Immature natural killer cell (primary cell): ENCODE measurements around the gene TGM2. TPM values are rescaled to one million over a fixed set of nuclear protein-coding genes. Genes with fewer than 3 reads are reported as not detected.
"Not testable (repeated sequence)": the region's sequence is repeated elsewhere in the genome, so short reads cannot be mapped to it uniquely, and the experiment has no call there.

Source experiments
- DNase-seq, 3 donors: peaks; one replicate each; pipeline ENCODE4 v3.0.0; 2022; ENCODE audit warnings: mixed read lengths in 1 of 3
- H3K27ac Mint-ChIP-seq, 6 donors: one replicate each; pipeline ENCODE4 v1.8.0; 2020; ENCODE audit warnings: mixed read lengths in 6 of 6, mild to moderate bottlenecking in 5 of 6, inconsistent platforms in 4 of 6, moderate library complexity in 3 of 6
- H3K27me3 Mint-ChIP-seq, 3 donors: one replicate each; pipeline ENCODE4 v1.8.0; 2020 to 2021; ENCODE audit warnings: low read depth in 3 of 3, mild to moderate bottlenecking in 3 of 3, mixed read lengths in 3 of 3, moderate library complexity in 3 of 3, inconsistent platforms in 1 of 3
- H3K36me3 Mint-ChIP-seq, 3 donors: one replicate each; pipeline ENCODE4 v1.8.0; 2020; ENCODE audit warnings: mixed read lengths in 3 of 3, inconsistent platforms in 2 of 3, mild to moderate bottlenecking in 2 of 3
- H3K4me1 Mint-ChIP-seq, 2 donors: one replicate each; pipeline ENCODE4 v1.8.0; 2020; ENCODE audit warnings: inconsistent platforms in 2 of 2, mild to moderate bottlenecking in 2 of 2, mixed read lengths in 2 of 2, moderate library complexity in 1 of 2
- H3K4me3 Mint-ChIP-seq, 5 donors: one replicate each; pipeline ENCODE4 v1.8.0; 2020; ENCODE audit warnings: mild to moderate bottlenecking in 5 of 5, mixed read lengths in 5 of 5, inconsistent platforms in 3 of 5, moderate library complexity in 3 of 5
- H3K9me3 Mint-ChIP-seq, 6 donors: one replicate each; pipeline ENCODE4 v1.8.0; 2020; ENCODE audit warnings: mild to moderate bottlenecking in 6 of 6, mixed read lengths in 6 of 6, inconsistent platforms in 4 of 6, moderate library complexity in 3 of 6
- polyA plus RNA-seq, 3 donors: library from polyadenylated mRNA; unstranded; fragments of 300-500 nt; fragmentation: Illumina TruSeq; gene quantifications; one replicate each; pipeline ENCODE4 v1.2.3, GENCODE V29; 2021

Gene TGM2
- polyA plus RNA-seq, 3 donors from 2014 or later: not detected

- H3K9me3 Mint-ChIP-seq: no peaks in the 10 kb centered on the region
- no peak for DNase-seq
- no peak overlapping the region for H3K27ac Mint-ChIP-seq
- peaks cover 0 to 4% (median 2%) of the 10 kb centered on the region in 3 donors for H3K27me3 Mint-ChIP-seq
- H3K36me3 Mint-ChIP-seq: peaks cover 0 to 8% (median 0%) of the 10 kb centered on the region in 3 donors
- H3K4me1 Mint-ChIP-seq: no peaks in the 10 kb centered on the region
- H3K4me3 Mint-ChIP-seq: no peak overlapping the region
Observed at GRCh38 chr20:38108438-38108985, 56.6 kb downstream of the TGM2 start.

GRCh38 chr20:38107916-38108315 is 57.2 kb downstream of the TGM2 start:
- not testable (repeated sequence) for H3K27me3 Mint-ChIP-seq, H3K4me3 Mint-ChIP-seq, H3K9me3 Mint-ChIP-seq, H3K36me3 Mint-ChIP-seq, DNase-seq, H3K27ac Mint-ChIP-seq, H3K4me1 Mint-ChIP-seq

- not testable (repeated sequence) for DNase-seq, H3K27me3 Mint-ChIP-seq, H3K27ac Mint-ChIP-seq, H3K36me3 Mint-ChIP-seq, H3K9me3 Mint-ChIP-seq, H3K4me1 Mint-ChIP-seq, H3K4me3 Mint-ChIP-seq
Observed at GRCh38 chr20:38107386-38107785, 57.7 kb downstream of the TGM2 start.

- H3K4me3 Mint-ChIP-seq: no peak overlapping the region
- DNase-seq: no peak
- no peaks in the 10 kb centered on the region for H3K4me1 Mint-ChIP-seq
- H3K27ac Mint-ChIP-seq: no peak overlapping the region
- H3K9me3 Mint-ChIP-seq: no peaks in the 10 kb centered on the region
- H3K36me3 Mint-ChIP-seq: peaks cover 0 to 8% (median 0%) of the 10 kb centered on the region in 3 donors
- peaks cover 0 to 2% (median 2%) of the 10 kb centered on the region in 3 donors for H3K27me3 Mint-ChIP-seq
Observed at GRCh38 chr20:38106461-38106860, 58.6 kb downstream of the TGM2 start.

- Mint-ChIP-seq H3K4me3 (no peak overlapping the region), H3K4me1 (no peaks in the 10 kb centered on the region), H3K27me3 (peaks cover 0 to 6% (median 2%) of the 10 kb centered on the region in 3 donors), H3K36me3 (peaks cover 0 to 12% (median 5%) of the 10 kb centered on the region in 3 donors), H3K9me3 (peaks cover 0 to 9% (median under 1%) of the 10 kb centered on the region in 6 donors), H3K27ac (no peak overlapping the region)
- no peak for DNase-seq
Observed at GRCh38 chr20:38104285-38104684, 60.8 kb downstream of the TGM2 start.

GRCh38 chr20:38102206-38102605 is 62.9 kb downstream of the TGM2 start:
- DNase-seq, H3K27ac Mint-ChIP-seq, H3K27me3 Mint-ChIP-seq, H3K4me1 Mint-ChIP-seq, H3K9me3 Mint-ChIP-seq, H3K4me3 Mint-ChIP-seq: not testable (repeated sequence)
- peaks cover 0 to 20% (median 5%) of the 10 kb centered on the region in 3 donors for H3K36me3 Mint-ChIP-seq

- H3K36me3 Mint-ChIP-seq: peaks cover 0 to 12% (median 5%) of the 10 kb centered on the region in 3 donors
- H3K4me3 Mint-ChIP-seq: no peak overlapping the region
- DNase-seq: no peak
- H3K4me1 Mint-ChIP-seq: peaks cover 13 to 15% of the 10 kb centered on the region in 2 donors
- peaks cover 0 to 5% (median 4%) of the 10 kb centered on the region in 3 donors for H3K27me3 Mint-ChIP-seq
- no peak overlapping the region for H3K27ac Mint-ChIP-seq
- peaks cover 0 to 9% (median under 1%) of the 10 kb centered on the region in 6 donors for H3K9me3 Mint-ChIP-seq
Observed at GRCh38 chr20:38098952-38099351, 66.1 kb downstream of the TGM2 start.

- Mint-ChIP-seq H3K27ac (peak overlapping the region; percentile 82 to 91 (median 90)), H3K9me3 (peaks cover 0 to 4% (median 0%) of the 10 kb centered on the region in 6 donors), H3K4me3 (no peak overlapping the region), H3K4me1 (peaks cover 42 to 46% of the 10 kb centered on the region in 2 donors), H3K27me3 (peaks cover 0 to 7% (median 1%) of the 10 kb centered on the region in 3 donors), H3K36me3 (peaks cover under 1 to 8% (median 3%) of the 10 kb centered on the region in 3 donors)
- no peak for DNase-seq
Observed at GRCh38 chr20:38095017-38095686, 69.9 kb downstream of the TGM2 start.

GRCh38 chr20:38094373-38094891 is 70.6 kb downstream of the TGM2 start:
- Mint-ChIP-seq H3K36me3 (peaks cover 0 to 8% (median 5%) of the 10 kb centered on the region in 3 donors), H3K27me3 (peaks cover 0 to 7% (median 0%) of the 10 kb centered on the region in 3 donors), H3K4me1 (peaks cover 42 to 46% of the 10 kb centered on the region in 2 donors), H3K9me3 (no peaks in the 10 kb centered on the region), H3K27ac (peak overlapping the region; percentile 82 to 91 (median 90)), H3K4me3 (peak overlapping the region; percentile 12 to 60 (median 34))
- peak; percentile 35 to 54 (median 50) for DNase-seq

- peaks cover 1 to 8% (median 6%) of the 10 kb centered on the region in 3 donors for H3K36me3 Mint-ChIP-seq
- H3K9me3 Mint-ChIP-seq: no peaks in the 10 kb centered on the region
- no peak for DNase-seq
- peak overlapping the region; percentile 82 to 91 (median 90) for H3K27ac Mint-ChIP-seq
- peaks cover 0 to 4% (median 0%) of the 10 kb centered on the region in 3 donors for H3K27me3 Mint-ChIP-seq
- peak overlapping the region in 2 of 5 donors; percentile 9 to 47 for H3K4me3 Mint-ChIP-seq
- H3K4me1 Mint-ChIP-seq: peaks cover 42 to 46% of the 10 kb centered on the region in 2 donors
Observed at GRCh38 chr20:38093641-38094077, 71.4 kb downstream of the TGM2 start.

GRCh38 chr20:38092915-38093314 is 72.2 kb downstream of the TGM2 start:
- Mint-ChIP-seq H3K27ac (peak overlapping the region; percentile 82 to 98 (median 92)), H3K4me3 (peak overlapping the region in 4 of 5 donors; percentile 41 to 76 (median 50)), H3K36me3 (peaks cover 9 to 13% (median 13%) of the 10 kb centered on the region in 3 donors), H3K4me1 (peaks cover 42 to 46% of the 10 kb centered on the region in 2 donors), H3K9me3 (no peaks in the 10 kb centered on the region), H3K27me3 (peaks cover 0 to 4% (median 0%) of the 10 kb centered on the region in 3 donors)
- DNase-seq: no peak

GRCh38 chr20:38092260-38092857 is 72.7 kb downstream of the TGM2 start:
- peak overlapping the region; percentile 30 to 76 (median 73) for H3K4me3 Mint-ChIP-seq
- no peak for DNase-seq
- H3K36me3 Mint-ChIP-seq: peaks cover 9 to 14% (median 14%) of the 10 kb centered on the region in 3 donors
- H3K27ac Mint-ChIP-seq: peak overlapping the region; percentile 88 to 98 (median 94)
- H3K9me3 Mint-ChIP-seq: no peaks in the 10 kb centered on the region
- peaks cover 42 to 46% of the 10 kb centered on the region in 2 donors for H3K4me1 Mint-ChIP-seq
- H3K27me3 Mint-ChIP-seq: peaks cover 0 to 4% (median 0%) of the 10 kb centered on the region in 3 donors

- peak; percentile 13 to 37 (median 26) for DNase-seq
- Mint-ChIP-seq H3K36me3 (peaks cover 9 to 20% (median 17%) of the 10 kb centered on the region in 3 donors), H3K9me3 (no peaks in the 10 kb centered on the region), H3K27ac (peak overlapping the region; percentile 88 to 98 (median 94)), H3K4me1 (peaks cover 42 to 46% of the 10 kb centered on the region in 2 donors), H3K4me3 (peak overlapping the region; percentile 26 to 76 (median 73)), H3K27me3 (peaks cover 0 to 4% (median 0%) of the 10 kb centered on the region in 3 donors)
Observed at GRCh38 chr20:38091441-38092216, 73.4 kb downstream of the TGM2 start.
